NCI-H2107 (cell line): ENCODE results near the gene MAPKAPK2.
"Not testable (repeated sequence)": the region's sequence is repeated elsewhere in the genome, so short reads cannot be mapped to it uniquely, and the experiment has no call there.

Experiments used
- DNase-seq: peaks from one replicate; lab custom pipeline; 2025; lab: John Stamatoyannopoulos, UW

MAPKAPK2 gene

DNA sequence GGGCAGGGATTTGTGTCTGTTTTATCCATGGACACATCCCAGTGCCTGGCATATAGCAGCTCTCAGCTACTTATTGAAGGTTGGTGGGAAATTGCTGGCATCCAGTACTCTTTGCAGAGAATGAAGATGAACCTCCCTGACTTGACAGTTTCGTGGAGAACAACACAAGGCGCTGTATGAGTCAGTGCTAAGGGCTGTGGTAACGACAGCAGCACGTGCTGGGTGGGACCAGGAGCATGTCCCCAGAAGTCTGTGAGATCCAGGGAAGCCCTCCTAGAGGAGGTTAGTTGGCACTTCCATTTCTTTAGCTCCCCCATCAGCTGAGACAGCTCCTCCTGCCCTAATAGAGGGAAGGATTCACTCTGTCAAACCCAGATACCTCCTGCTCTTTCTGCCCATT, 60.0 kb downstream of the MAPKAPK2 start:
- DNase-seq, result no peak

DNA sequence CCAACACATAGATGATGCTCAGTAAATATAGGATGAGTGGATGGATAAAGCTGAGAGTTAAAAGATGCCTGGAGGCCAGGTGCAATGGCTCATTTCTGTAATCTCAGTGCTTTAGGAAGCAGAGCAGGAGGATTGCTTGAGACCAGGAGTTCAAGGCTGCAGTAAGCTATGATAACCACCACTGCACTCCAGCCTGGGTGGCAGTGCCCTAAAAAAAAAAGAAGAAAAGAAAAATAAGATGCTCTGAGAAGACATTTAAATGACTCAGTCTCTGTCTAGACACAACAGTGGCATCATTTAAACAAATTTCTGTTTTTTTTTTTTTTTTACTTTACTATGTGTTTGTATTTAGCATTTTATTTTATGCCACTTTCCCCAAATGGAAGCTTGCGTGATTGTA, 60.6 kb downstream of the MAPKAPK2 start:
- DNase-seq, result no peak

DNA sequence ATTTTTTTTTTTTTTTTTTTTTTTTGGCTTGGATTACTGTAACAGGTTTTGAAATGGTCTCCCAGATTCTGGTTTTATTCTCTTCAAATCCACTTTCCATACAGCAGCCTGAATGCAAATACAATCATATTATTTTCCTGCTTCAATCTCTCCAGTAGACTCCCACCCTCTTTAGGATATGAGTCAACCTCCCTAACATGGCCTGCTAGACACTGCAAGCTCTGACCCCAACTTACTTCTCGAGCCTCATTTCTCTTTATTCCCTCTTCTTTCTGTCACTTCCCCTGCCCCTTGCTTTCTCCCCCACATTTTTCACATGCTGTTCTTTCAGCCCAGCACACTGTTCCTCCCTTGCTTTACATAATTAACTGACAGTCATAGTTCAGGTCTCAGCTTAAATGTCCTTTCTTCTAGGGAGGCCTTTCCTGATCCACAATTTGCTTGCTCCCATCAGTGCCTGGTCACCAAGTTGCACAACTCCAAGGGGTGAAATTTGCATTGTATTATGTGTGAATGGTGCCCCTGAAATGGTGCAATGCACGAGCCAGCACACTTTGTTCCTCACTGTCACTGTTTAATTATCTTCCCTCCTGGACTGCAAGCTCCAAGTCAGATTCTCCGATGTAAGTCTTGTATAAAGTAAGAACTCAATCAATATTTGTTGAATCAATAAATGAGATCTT, 63.8 kb downstream of the MAPKAPK2 start:
- DNase-seq, result no peak

DNA sequence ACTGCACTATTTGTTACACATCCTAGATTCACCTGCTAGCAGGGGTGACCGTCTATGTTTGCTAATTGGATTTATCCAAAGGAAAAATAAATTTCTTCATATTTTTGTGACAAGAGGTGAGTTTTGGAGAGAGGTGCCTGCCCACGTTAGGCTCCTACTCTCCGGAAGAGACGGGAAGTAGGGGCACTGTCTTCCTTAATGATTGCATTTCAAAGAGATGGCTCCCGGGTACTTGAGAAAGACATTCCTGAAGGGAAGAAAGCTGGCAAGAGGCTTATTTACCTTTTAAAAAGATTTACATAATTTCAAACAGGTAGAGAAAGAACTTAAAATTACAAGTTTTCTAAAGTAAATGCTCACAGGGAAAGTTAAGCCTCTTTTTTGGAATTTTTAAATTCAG, 67.2 kb downstream of the MAPKAPK2 start:
- no peak for DNase-seq

DNA sequence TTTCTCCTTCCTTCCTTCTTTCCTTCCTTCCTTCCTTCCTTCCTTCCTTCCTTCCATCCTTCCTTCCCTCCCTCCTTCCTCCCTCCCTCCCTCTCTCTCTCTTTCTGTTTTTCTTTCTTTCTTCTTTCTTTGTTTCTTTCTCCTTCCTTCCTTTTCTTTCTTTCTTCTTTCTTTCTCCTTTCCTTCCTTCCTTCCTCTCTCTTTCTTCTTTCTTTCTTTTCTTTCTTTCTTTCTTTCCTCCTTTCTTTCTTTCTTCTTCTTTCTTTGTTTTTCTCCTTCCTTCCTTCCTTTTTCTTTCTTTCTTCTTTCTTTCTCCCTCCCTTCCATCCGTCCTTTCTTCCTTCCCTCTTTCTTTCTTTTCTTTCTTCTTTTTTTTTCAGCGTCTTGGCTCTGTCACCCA, 67.8 kb downstream of the MAPKAPK2 start:
- DNase-seq, result no peak

DNA sequence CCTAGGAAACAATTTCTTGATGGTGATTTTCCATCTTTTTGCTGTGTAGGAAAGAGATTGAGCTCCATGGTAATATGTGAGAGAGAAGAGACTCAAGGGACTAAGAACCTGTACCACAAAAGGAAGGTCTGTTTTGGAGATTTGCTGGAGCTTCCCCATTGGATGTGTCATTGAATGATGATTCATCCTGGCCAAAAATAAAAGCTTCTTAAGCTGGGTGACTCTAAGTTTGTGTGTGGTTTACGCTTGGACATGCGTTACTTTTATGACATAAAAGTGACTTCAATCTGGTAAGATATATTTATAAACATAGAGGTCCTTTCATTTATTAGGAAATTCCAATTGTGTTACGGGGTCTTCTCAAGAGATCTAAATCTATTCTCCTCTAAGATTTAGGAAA, 68.4 kb downstream of the MAPKAPK2 start:
- no peak for DNase-seq

DNA sequence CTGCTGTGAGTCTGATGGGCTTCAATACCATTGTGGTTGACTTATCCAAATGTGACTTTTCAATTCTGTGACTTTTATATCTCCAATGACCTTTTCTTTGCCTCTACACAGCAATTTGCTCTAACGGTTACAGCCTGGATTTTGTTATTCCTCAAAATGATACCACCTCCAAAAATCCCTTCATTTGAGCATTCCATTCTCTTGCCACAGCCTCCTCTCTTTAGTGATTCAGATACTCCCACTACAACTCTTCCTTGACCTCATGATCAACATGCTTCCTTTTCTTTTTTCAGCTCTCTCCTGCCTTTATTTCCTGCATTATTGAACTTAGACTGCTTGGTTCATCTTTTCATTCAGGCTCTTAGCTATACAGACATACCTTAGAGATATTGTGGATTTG, 69.3 kb downstream of the MAPKAPK2 start:
- DNase-seq, result no peak

DNA sequence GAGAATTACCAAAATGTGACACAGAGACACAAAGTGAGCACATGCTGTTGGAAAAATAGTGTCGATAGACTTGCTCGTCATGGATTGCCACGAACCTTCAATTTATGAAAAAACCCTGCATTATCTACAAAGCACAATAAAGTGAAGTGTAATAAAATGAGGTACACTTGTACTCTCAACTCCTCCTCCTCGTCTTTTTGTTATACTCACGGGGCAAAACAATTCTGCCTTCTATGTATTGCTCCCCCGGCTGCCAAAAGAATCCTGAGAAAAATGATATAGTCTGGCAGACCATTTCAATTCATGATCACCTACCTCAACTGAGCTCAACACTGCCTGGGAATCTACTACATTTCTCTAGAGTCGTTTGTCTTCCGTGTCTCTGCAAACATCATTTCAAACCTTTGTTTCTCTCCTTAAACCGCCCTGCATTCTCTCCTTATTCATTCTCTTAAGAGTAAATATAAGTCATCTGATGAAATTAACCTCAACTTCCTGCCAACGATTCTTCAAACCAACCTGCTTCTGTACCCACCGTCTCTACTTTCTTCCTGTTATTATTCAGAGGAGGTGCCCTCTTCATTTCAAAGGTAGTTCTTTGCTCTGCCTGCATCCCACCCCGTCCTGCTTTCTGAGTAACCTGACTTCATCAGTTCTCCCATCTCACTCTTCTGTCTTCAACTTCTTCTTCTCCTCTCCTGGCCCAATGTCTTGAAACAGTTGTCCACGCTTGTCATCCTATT, 73.0 kb downstream of the MAPKAPK2 start:
- DNase-seq, result no peak

DNA sequence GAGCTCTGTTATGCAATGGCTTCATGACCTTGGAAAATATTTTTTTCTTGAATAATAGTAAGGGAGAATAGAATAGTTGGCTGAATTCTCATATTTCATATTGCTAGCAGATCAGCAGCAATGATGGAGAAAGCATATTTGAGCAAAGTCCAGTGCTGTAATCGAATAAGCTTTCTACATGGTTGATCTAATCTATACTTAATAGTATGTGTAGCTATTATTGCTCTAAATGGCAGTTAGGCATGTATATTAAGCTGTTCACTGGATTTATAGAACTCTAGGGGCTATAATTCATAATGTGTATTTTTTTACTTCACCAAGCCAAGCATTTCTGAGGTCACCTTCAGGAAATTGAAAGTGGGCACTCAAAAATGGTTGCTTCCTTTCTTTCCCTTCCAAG, 75.9 kb downstream of the MAPKAPK2 start:
- no peak for DNase-seq

DNA sequence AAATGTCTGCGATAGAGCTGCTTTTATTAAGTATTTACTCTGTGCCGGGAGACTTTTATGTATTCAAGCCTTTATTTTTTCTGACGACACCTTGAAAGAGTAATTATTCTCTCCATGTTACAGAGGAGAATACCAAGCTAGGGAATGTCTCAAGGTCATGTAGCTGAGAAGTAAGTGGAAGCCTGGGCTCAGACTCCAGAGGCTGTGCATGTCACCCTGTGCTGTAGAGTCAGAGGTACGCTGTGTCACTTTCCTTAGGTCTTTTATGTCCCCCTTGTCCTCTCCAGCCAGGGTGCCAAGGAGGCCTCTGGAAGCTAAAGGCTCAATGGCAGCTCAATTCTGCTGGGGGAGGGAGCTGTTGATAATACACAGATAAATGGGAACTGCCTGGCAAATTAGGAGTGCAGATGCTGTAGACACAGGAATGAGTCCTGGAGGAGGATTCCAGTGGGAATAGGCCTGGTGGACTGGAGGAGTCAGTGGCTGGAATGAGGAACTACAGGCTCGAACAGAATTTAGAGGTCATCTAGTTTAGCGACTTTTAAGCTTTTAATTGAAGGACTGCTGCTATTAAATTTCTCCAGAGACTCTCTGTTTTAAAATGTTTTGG, 76.6 kb downstream of the MAPKAPK2 start:
- DNase-seq, result no peak

DNA sequence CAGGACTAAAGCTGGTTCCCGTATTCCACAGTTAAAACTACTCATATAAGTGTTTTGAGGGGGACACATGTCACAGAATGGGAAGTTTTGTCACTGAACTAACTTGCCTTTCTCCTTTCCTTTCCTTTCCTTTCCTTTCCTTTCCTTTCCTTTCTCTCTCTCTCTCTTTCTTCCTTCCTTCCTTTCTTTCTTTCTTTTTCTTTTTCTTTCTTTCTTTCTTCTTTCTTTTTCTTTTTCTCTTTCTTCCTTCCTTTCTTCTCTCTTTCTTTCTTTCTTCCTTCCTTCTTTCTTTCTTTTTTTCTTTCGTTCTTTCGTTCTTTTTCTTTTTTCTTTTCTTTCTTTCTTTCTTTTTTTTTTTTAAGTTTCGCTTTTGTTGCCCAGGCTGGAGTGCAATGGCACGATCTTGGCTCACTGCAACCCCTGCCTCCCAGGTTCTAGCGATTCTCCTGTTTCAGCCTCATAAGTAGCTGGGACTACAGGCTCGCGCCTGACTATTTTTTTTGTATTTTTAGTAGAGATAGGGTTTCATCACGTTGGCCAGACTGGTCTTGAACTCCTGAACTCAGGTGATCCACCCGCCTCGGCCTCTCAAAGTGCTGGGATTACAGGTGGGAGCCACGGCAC, 78.1 kb downstream of the MAPKAPK2 start:
- DNase-seq, result not testable (repeated sequence)

DNA sequence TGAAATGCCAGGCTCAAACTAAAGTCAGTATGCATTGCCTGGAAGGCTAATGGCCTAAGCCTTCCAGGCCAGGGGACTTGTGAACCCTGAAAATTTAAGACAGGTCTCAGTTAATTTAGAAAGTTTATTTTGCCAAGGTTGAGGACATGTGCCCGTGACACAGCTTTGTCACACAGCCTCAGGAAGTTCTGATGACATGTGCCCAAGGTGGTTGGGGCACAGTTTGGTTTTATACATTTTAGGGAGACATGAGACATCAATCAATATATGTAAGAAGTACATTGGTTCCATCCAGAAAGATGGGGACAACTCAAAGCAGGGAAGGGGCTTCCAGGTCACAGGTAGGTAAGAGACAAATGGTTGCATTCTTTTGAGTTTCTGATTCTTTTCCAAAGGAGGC, 81.1 kb downstream of the MAPKAPK2 start:
- not testable (repeated sequence) for DNase-seq

DNA sequence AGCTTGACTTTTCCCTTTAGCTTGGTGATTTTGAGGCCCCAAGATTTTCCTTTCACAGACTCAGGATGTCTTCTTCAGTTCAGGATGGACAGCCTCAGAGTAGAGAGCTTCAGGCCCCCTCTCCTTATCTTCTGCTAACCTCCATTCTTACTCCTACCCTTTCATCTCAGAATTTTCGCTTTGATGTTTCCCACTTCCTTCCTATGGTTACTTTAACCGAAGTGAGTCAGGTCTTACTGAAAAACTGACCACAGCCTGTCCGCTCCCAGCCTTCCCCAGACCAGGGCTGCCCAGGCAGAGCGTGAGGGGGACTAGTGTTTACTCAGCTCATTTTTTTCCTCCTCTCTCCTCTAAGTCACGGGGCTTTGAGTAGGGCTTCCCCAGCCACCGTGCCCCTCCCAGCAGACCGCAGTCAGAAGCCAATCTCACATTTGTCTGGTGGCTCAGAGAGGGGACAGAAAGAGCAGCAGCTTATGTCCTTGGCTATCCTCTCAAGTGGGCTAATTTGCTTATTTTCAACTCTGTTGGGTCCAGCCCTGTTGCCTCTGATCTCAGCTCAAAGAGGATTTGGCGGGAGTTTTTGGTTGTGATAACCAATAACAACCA, 81.6 kb downstream of the MAPKAPK2 start:
- no peak for DNase-seq

DNA sequence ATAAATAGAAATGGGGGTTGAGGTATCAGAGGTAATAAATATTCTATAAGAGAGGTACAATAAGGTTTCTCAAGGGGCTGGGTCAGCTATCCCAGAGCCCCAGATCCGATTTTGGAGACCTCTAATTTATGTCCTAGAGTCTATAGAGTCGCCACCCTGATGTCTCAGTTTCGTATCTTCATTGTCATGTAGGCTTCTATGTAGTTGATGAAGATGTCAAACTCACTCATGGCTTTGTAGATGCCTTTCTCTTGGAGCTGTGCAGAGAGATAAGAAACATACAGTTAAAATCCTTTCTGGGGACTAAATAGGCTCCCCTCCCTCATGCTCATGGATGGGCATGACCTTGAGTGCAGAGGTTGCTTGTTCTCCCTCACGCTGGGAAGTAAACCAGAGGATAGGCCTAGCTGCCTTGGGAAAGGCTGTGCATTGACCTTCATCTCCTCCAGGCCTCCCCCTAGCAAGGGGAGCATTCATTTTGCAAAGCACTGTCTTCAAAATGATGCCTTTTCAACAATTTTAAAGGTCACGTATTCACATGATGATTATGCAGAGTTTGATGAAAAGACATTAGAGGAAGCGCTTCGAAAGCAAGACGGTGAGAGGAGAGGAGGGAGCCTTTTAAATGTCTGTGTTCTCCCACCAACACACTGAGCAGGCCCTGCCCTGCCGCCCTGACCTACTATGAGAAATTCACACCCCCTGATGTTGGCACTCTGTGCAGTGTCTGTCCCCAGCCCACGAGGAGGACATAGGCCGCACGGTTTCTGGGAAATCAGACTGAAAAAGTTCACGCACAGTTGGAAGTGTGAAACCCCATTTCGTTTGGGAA, 84.0 kb downstream of the MAPKAPK2 start:
- no peak for DNase-seq

DNA sequence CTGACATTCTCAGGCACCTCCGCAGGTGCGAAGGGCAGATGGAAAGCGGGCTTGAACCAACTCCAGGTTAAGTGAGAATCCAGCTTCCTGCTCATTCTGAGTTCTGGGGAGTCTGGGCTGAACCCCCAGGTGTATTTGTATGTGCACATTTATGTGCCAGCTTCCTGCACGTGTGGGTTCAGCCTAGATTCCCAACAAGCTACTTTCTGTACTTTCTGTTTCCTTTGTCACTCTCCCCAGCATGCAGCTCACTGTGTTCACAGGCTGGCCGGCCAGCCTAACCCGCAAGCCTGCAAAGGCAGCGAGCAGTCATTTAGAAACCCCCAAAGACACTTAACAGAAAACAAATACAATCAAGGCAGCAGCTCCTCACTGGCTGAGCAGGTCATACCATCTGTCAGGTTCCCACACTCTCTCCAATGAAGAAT, 84.6 kb downstream of the MAPKAPK2 start:
- no peak for DNase-seq

DNA sequence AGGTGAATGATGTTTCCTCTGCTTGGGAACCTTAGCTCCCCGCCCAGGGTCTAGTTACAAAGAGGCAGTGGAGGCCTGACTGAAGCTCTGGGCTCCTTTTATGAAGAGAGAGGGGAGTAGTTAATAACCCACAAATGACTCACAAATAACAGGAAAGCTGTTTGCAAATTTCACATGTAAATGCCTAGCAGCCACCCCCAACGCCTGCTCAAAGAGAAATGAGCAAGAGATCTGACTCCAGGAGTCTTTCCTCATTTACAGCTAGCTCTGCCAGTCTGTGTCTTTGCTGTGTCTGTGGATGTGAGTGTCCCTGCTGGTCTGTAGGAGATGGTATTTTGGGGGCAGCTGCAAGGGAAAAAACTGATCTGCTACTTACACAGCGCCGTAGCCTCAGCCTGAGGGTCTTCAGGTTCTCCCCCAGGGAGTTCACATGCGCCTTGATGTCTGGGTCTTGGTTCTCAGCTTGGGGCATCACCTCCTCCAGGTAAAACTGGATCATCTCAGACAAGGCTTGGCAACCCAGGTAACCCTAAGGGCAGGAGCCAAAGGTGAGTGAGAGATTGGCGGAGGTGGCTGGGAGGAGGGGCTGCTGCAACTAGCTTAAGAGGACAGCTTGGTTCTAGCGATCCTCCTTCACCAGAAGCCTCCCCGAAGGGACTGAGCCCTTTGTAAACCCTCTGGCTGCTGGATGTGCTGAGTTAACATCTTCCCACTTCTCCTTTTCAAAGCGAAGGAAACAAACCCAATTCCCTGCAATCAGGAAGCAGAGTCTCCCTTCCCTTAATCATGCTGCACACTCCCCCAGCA, 86.0 kb downstream of the MAPKAPK2 start, which contains the start of gene IL19:
TSS of gene IL19 (plus strand) at position 243 of the 807 bp plus-strand sequence. CDS start 65,890 bp downstream, outside the sequence.
- no peak for DNase-seq

DNA sequence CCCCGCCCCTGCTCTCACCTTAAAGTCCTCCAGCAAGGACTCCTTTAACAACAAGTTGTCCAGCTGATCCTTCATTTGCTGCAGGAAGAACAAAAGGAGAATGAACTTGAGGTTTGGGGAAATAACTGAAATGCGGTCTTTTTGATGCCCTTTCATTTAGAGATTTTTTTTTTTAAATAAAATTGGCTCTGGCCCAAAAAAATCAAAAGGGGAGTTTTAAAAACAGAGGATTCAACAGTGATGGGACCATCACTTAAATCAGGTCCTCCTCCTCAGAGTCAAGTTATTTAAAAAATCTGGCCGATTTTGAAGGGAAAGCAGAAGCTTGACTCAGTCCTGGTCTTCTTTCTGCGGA, 86.6 kb downstream of the MAPKAPK2 start:
- no peak for DNase-seq

DNA sequence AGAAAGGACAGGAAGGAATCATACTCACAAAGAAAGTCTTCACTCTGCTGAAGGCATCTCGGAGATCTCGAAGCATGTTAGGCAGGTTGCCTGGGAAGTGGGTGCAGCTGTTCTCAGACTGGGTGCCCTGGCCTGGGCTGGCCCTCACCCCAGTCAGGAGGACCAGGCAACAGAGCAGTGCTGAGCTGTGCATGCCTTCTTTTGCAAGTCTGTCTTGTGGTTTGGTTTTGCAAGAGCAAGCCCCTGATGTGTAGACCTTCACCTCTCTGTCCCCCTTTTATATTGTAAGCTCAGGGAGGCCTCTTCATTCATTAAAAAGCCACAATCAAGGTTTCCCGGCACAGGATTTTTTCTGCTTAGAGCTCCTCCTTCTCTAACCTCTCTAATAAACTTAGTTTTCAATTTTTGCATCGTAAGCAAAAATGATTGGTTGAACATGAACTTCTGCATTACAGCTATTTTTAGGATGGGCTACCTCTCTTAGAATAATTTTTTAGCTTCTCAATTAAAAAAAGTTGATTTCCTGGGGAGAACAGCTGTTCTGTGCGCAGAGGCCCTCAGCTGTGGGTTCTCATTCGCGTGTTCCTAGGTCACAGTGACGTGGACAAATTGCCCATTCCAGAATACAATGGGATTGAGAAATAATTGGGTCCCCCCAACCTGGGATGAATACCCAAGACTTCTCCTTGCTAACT, 87.7 kb downstream of the MAPKAPK2 start, which contains the start of gene IL10:
TSS of gene IL10 (minus strand) at position 252 of the 695 bp plus-strand sequence. CDS start at position 193, 59 bp downstream.
- no peak for DNase-seq

DNA sequence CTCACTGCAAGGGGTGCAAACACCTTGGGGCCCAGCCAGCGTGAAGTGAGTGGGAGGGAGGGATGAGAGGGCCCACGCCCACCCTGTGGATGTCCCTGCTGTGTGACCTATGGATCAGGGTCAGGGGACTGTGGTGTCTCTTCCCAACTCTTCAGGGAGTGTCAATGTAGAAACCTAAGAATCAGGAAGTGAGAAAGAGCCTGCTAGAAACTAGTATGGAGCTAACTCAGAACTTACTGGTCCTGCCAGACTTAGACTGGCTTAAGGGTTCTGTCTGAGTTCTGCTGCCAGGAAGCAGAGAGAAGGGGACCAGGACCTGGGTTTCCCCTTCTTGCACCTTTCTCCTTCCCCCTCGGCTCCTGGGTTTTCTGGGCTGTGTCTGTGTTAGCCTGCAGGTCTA, 89.4 kb downstream of the MAPKAPK2 start:
- no peak for DNase-seq

DNA sequence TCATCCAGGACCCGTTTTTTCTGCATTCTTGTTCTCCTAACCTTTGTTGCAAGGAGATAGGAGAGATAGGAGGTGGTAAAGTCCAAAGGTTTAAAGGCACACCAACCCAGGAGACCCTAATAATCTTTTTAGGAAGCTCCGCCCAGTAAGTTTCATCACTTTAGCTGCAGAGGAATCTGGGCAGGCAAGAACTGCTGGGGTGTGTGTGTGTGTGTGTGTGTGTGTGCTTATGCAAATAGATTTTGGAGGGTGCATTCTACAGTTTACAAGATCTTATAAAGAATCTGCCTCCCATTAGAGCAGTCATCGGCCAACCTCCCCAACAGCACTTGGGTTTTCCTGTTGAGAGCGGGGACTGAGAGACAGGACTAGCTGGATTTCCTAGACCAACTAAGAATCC, 91.5 kb downstream of the MAPKAPK2 start:
- DNase-seq, result no peak
